Stimulated activated CD4-positive, alpha-beta T cell treated with anti-CD3 and anti-CD28 coated beads, Interleukin-1b, Interleukin-23, amount 100 ng/mL, for 1 hour (primary cell): ENCODE data around the gene RETN.

Experiments
- DNase-seq, 2 donors: peaks; one replicate each; pipeline ENCODE4 v3.0.0-alpha.2; 2020; ENCODE audit warnings: low read depth in 2 of 2

The RETN gene

DNA sequence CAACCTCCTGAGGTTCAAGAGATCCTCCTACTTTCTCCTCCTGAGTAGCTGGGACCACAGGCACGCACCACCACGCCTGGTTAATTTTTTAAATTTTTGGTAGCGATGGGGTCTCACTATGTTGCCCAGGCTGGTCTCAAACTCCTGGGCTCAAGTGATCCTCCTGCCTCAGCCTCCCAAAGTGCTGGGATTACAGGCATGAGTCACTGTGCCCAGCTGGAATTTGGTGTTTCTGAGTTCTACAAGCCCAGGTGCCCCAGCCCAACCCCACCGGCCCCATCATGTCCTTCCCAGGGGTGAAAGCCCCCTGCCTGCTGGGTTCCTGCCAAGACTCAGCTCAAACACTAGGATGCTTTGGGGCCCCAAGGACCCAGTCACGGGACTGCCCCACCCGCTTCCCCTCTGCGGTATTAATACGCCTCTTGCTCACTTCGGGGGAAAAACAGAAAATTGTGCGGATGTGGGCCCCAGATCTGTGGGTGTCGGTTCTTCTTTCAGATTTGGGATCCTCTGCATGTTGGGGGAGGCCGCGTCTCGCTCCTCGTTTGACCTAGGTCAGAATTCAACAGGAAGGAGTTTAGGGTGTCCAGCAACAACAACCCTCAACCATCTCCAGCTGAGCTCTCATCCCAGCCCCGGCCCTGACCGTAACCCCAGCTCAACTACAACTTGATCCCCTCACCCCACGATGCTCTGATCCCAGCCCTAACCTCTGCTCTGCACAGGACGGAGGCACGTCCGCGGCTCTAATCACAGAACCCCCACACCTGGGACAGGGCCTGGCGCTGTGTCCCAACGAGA, 36.7 kb downstream of the RETN start:
- DNase-seq: peak; percentile 39 to 56

DNA sequence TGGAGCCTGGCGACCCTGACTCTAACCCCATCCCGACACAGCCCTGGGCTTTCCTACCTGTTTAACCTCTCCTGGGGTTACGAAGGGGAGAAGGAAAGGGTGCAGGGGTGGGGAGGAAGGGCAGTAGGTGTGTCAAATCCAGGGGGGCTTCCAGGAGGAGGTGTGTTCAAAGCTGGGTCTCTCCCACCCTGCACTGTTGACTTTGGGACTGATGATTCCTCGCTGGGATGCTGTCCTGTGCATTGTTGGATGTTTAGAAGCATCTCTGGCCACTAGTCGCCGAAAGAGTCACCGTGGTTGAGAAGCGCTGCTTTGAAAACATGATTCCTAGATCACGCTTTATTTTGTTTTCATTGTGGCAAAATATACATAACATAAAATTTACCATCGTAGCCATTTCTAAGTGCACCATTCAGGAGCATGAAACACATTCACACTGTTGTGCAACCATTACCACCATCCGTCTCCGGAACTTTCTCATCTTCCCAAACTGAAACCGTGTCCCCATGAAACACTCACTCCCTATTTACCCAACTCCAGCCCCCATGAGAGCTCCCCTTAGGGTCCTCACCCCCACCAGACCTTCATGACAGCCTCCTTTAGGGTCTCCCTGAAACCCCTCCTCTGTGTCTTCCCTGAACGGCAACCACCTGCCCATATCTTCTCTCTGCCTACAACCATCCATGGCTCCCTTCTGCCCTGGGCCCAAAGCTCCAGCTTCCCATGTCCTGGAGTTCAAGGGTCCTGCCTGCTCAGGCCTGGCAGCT, 37.5 kb downstream of the RETN start:
- no peak for DNase-seq

DNA sequence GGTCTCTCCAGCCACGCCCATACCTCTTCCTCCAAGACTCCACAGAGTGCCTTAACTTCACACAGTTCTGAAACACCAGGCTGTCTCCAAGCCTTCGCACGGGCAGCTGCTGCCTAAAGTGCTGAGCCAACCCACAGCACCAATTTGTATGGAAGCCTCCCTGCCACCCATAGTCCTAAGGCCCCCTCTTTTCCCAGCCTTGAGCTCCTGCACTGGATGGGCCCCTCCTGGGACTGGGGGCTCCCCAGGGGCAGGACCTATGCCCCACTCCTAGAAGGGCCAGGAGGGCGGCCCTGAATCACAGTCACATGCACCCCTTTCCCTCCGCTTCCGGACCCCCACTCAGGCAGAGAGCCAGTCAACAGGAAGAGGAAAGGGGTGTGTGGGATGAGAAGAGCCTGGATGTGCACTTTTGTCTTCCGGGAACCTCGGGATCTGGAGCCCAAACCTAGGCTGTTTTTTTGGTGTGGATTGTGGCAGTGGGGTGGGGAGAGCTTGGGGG, 38.2 kb downstream of the RETN start:
- DNase-seq: no peak

DNA sequence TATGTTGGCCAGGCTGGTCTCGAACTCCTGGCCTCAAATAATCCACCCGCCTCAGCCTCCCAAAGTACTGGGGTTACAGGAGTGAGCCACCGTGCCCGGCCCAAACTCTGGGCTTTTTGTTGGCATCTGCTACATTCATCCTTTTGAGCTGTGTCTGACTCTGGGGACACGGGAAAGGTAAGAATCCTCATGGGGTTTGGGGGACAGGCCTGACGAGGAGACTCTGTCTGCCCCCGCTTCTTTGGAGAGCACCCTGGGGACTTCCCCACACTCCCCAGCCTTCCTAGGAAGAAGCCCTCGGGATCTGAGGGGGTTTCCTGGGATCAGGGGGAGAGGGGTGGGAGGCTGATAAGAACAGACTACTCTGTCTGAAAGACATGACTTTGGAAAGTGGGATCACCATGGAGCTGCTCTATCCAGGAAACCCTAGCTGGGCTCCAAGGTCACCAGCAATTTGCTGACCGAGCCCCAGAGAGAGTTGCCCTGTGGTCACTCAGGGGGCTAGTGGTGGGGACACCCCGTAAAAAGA, 41.1 kb downstream of the RETN start:
- DNase-seq: no peak

DNA sequence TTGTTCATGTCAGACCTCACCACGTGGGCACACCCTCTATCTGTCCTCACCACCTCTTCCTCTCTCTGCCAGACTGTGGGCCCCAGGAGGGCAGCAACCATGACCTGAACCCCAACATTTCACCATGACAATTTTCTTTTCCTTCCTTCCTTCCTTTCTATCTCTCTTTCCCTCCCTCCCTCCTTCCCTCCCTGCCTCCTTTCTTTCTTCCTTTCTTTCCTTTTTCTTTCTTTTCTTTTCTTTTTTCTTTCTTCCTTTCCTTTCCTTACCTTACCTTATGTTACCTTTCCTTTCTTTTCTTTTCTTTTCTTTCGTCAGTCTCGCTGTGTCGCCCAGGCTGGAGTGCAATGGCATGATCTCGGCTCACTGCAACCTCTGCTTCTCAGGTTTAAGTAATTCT, 41.8 kb downstream of the RETN start:
- DNase-seq: no peak

DNA sequence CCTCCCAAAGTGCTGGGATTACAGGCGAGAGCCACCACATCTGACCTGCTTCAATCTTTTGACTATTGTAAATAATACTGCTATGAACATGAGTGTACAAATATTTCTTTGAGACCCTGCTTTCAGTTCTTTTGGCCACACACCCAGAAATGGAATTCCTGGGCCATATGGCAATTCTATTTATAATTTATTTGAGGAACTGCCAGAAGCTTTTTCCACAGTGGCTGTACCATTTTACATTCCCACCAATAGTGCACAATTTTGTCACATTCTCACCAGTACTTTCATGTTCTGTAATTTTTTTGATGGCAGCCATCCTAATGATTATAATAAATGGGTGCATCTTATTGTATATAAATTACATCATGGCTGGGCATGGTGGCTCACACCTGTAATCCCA, 46.8 kb downstream of the RETN start:
- no peak for DNase-seq

DNA sequence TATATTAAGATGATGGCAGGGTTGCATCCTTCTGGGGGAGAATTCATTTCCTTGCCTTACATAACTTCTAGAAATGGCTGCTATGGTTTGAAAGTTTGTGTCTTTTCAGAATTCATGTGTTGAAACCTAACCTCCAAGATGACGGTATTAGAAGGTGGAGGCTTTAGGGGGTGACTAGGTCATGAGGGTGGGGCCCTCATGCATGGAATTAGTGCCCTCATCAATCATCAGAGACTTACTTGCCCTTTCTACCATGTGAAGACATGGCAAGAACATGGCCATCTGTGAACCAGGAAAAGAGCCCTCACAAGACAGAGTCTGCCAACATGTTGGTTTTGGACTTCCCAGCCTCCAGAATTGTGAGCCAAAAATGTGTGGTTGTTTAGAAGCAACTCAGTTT, 47.9 kb downstream of the RETN start:
- DNase-seq: no peak

DNA sequence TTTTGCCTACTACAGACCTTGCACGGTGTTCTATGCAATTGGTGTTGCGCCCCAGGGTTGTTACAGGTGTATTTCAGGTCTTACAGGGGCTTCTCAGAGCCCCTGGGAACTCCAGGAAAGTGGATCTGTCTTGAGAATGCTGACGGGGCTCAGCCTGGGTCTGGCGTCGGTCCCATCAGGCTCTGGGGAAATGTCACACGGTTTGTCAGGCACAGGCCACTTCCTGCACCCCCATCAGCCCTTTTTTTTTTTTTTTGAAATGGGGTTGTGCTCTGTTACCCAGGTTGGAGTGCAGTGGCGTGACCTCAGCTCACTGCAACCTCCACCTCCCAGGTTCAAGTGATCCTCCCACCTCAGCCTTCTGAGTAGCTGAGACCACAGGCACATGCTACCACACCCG, 49.8 kb downstream of the RETN start:
- no peak for DNase-seq
